Activated CD8-positive, alpha-beta T cell treated with anti-CD3 and anti-CD28 coated beads, Interleukin-2, amount 10 ng/mL, durations not matched to agents 7 days and 5 days (primary cell): ENCODE data around the gene CRYGB. TPM values are rescaled to one million over a fixed set of nuclear protein-coding genes. Genes with fewer than 3 reads are reported as not detected.
"Not testable (repeated sequence)": the region's sequence is repeated elsewhere in the genome, so short reads cannot be mapped to it uniquely, and the experiment has no call there.

ENCODE experiments used
- ATAC-seq: fragments of 150-1000 bp; cut with Tn5 transposase; one replicate; pipeline ENCODE4 v1.10.0; 2021; ENCODE audit warnings: moderate library complexity
- CTCF ChIA-PET: fragments of 350-600 bp; sonication (Branson Sonifier 250); formaldehyde crosslinking; loops from one replicate; lab custom pipeline; 2021; ENCODE audit warnings: antibody characterized with exemption; lab: Charles Lee
- POLR2A ChIA-PET: fragments of 350-600 bp; sonication (Branson Sonifier 250); formaldehyde crosslinking; loops from one replicate; lab custom pipeline; 2021; ENCODE audit warnings: antibody characterized with exemption; lab: Charles Lee
- DNase-seq: peaks from one replicate; pipeline ENCODE4 v3.0.0-alpha.2; 2020
- H3K27ac Mint-ChIP-seq: one replicate; pipeline ENCODE4 v1.8.0; 2021; ENCODE audit warnings: mild to moderate bottlenecking, mixed read lengths
- H3K27me3 Mint-ChIP-seq: one replicate; pipeline ENCODE4 v1.8.0; 2021; ENCODE audit warnings: low read depth, mixed read lengths
- H3K36me3 Mint-ChIP-seq: one replicate; pipeline ENCODE4 v1.8.0; 2021; ENCODE audit warnings: low read depth, mixed read lengths
- H3K4me1 Mint-ChIP-seq: one replicate; pipeline ENCODE4 v1.8.0; 2021; ENCODE audit warnings: low read depth, mixed read lengths
- H3K4me3 Mint-ChIP-seq: one replicate; pipeline ENCODE4 v1.8.0; 2021; ENCODE audit warnings: mild to moderate bottlenecking, mixed read lengths
- H3K9me3 Mint-ChIP-seq: one replicate; pipeline ENCODE4 v1.8.0; 2022; ENCODE audit warnings: mixed read lengths; ENCODE audit not compliant: insufficient read depth
- total RNA-seq, 2 experiments: library from RNA; stranded (reverse); gene quantifications; one replicate each; pipeline ENCODE4 v1.2.3, GENCODE V29; 2021

CRYGB gene
- total RNA-seq, 2 experiments from 2014 or later: not detected

- no peak within 1 kb of the TSS for H3K4me3 Mint-ChIP-seq
- no peaks in the 10 kb centered on the region for H3K36me3 Mint-ChIP-seq
- DNase-seq (no peak), ATAC-seq (no peak)
- H3K9me3 Mint-ChIP-seq: no peaks in the 10 kb centered on the region
- ChIA-PET POLR2A (no interaction called here), CTCF (no interaction called here)
- H3K27me3 Mint-ChIP-seq: peaks cover 30% of the 10 kb centered on the region
- peaks cover 7% of the 10 kb centered on the region for H3K4me1 Mint-ChIP-seq
- no peak within 1 kb of the TSS for H3K27ac Mint-ChIP-seq
Observed at GRCh38 chr2:208129744-208130711, 15.9 kb downstream of the CRYGB start, which contains the start of gene CRYGC. Gene CRYGC (minus strand): TSS chr2:208129828. CDS start chr2:208129792, 36 bp downstream.

- CTCF ChIA-PET: no interaction called here
- no peaks in the 10 kb centered on the region for H3K9me3 Mint-ChIP-seq
- H3K27me3 Mint-ChIP-seq: peaks cover 41% of the 10 kb centered on the region
- H3K36me3 Mint-ChIP-seq: no peaks in the 10 kb centered on the region
- DNase-seq: no peak
- H3K4me3 Mint-ChIP-seq: no peak overlapping the region
- ATAC-seq: no peak
- H3K27ac Mint-ChIP-seq: no peak overlapping the region
- peaks cover 6% of the 10 kb centered on the region for H3K4me1 Mint-ChIP-seq
- POLR2A ChIA-PET: no interaction called here
Observed at GRCh38 chr2:208128136-208128535, 17.8 kb downstream of the CRYGB start.

- CTCF ChIA-PET: no interaction called here
- H3K4me1 Mint-ChIP-seq: peaks cover 6% of the 10 kb centered on the region
- ATAC-seq (no peak), DNase-seq (no peak)
- H3K9me3 Mint-ChIP-seq: no peaks in the 10 kb centered on the region
- H3K4me3 Mint-ChIP-seq: no peak overlapping the region
- POLR2A ChIA-PET: no interaction called here
- no peak overlapping the region for H3K27ac Mint-ChIP-seq
- peaks cover 34% of the 10 kb centered on the region for H3K27me3 Mint-ChIP-seq
- H3K36me3 Mint-ChIP-seq: no peaks in the 10 kb centered on the region
Observed at GRCh38 chr2:208127090-208127489, 18.9 kb downstream of the CRYGB start.

- Mint-ChIP-seq H3K36me3 (no peaks in the 10 kb centered on the region), H3K27me3 (peaks cover 34% of the 10 kb centered on the region), H3K9me3 (no peaks in the 10 kb centered on the region), H3K4me3 (no peak overlapping the region), H3K4me1 (peaks cover 6% of the 10 kb centered on the region), H3K27ac (no peak overlapping the region)
- DNase-seq (no peak), ATAC-seq (no peak)
- ChIA-PET POLR2A (interaction anchor here (0.7 kb wide), 1 partner anchor 348 kb away, joined by 3 read pairs; no protein-coding TSS in a partner anchor), CTCF (interaction anchor here (0.9 kb wide), 1 partner anchor 10 kb away, joined by 3 read pairs; no protein-coding TSS in a partner anchor)
Observed at GRCh38 chr2:208125251-208125650, 20.7 kb downstream of the CRYGB start.

- H3K9me3 Mint-ChIP-seq, CTCF ChIA-PET, H3K4me1 Mint-ChIP-seq, H3K27ac Mint-ChIP-seq, H3K36me3 Mint-ChIP-seq, DNase-seq: not testable (repeated sequence)
- H3K4me3 Mint-ChIP-seq: peak within 1 kb of the TSS; percentile 24
- H3K27me3 Mint-ChIP-seq: peaks cover 31% of the 10 kb centered on the region
- peak; percentile 83 for ATAC-seq
- POLR2A ChIA-PET: interaction anchor here (0.7 kb wide), 1 partner anchor 347 kb away, joined by 3 read pairs; no protein-coding TSS in a partner anchor
Observed at GRCh38 chr2:208124013-208124715, 21.8 kb downstream of the CRYGB start, which contains the start of gene CRYGD. Gene CRYGD (minus strand): TSS chr2:208124524. CDS start chr2:208124473, 51 bp downstream.

GRCh38 chr2:208122248-208122647 is 23.7 kb downstream of the CRYGB start:
- no peak for ATAC-seq
- CTCF ChIA-PET: interaction anchor here (1.0 kb wide), 1 partner anchor 20 kb away, joined by 3 read pairs; no protein-coding TSS in a partner anchor
- POLR2A ChIA-PET: no interaction called here
- no peak overlapping the region for H3K27ac Mint-ChIP-seq
- H3K9me3 Mint-ChIP-seq: no peaks in the 10 kb centered on the region
- no peak for DNase-seq
- peaks cover 24% of the 10 kb centered on the region for H3K27me3 Mint-ChIP-seq
- H3K4me1 Mint-ChIP-seq: peaks cover 6% of the 10 kb centered on the region
- no peaks in the 10 kb centered on the region for H3K36me3 Mint-ChIP-seq
- no peak overlapping the region for H3K4me3 Mint-ChIP-seq

GRCh38 chr2:208118918-208119317 is 27.0 kb downstream of the CRYGB start:
- POLR2A ChIA-PET: no interaction called here
- peaks cover 5% of the 10 kb centered on the region for H3K27me3 Mint-ChIP-seq
- peaks cover 2% of the 10 kb centered on the region for H3K4me1 Mint-ChIP-seq
- ATAC-seq: no peak
- H3K36me3 Mint-ChIP-seq: no peaks in the 10 kb centered on the region
- no peaks in the 10 kb centered on the region for H3K9me3 Mint-ChIP-seq
- DNase-seq: no peak
- no peak overlapping the region for H3K4me3 Mint-ChIP-seq
- H3K27ac Mint-ChIP-seq: no peak overlapping the region
- CTCF ChIA-PET: no interaction called here

- H3K27me3 Mint-ChIP-seq, POLR2A ChIA-PET, H3K4me3 Mint-ChIP-seq, H3K27ac Mint-ChIP-seq, DNase-seq, H3K9me3 Mint-ChIP-seq, ATAC-seq, H3K36me3 Mint-ChIP-seq, CTCF ChIA-PET, H3K4me1 Mint-ChIP-seq: not testable (repeated sequence)
Observed at GRCh38 chr2:208117390-208117789, 28.6 kb downstream of the CRYGB start.

GRCh38 chr2:208112969-208113368 is 33.0 kb downstream of the CRYGB start:
- Mint-ChIP-seq H3K4me3 (no peak overlapping the region), H3K27me3 (peaks cover 10% of the 10 kb centered on the region), H3K9me3 (no peaks in the 10 kb centered on the region), H3K36me3 (no peaks in the 10 kb centered on the region), H3K27ac (no peak overlapping the region), H3K4me1 (no peaks in the 10 kb centered on the region)
- DNase-seq (no peak), ATAC-seq (no peak)
- CTCF ChIA-PET: no interaction called here
- POLR2A ChIA-PET: no interaction called here

- not testable (repeated sequence) for H3K27ac Mint-ChIP-seq, H3K27me3 Mint-ChIP-seq
Observed at GRCh38 chr2:208112273-208112745, 33.6 kb downstream of the CRYGB start.

GRCh38 chr2:208103616-208104015 is 42.3 kb downstream of the CRYGB start:
- CTCF ChIA-PET: interaction anchor here (3.7 kb wide), 1 partner anchor 151 kb away, joined by 32 read pairs; the partner anchor contains the start of gene IDH1
- H3K27me3 Mint-ChIP-seq: peaks cover 5% of the 10 kb centered on the region
- POLR2A ChIA-PET: no interaction called here
- ATAC-seq (no peak), DNase-seq (no peak)
- H3K9me3 Mint-ChIP-seq: no peaks in the 10 kb centered on the region
- peaks cover 11% of the 10 kb centered on the region for H3K4me1 Mint-ChIP-seq
- H3K27ac Mint-ChIP-seq: no peak overlapping the region
- no peaks in the 10 kb centered on the region for H3K36me3 Mint-ChIP-seq
- no peak overlapping the region for H3K4me3 Mint-ChIP-seq

More at GRCh38 chr2:208112273-208112745, 33.6 kb downstream of the CRYGB start:
- H3K9me3 Mint-ChIP-seq, CTCF ChIA-PET, H3K36me3 Mint-ChIP-seq, ATAC-seq, DNase-seq, POLR2A ChIA-PET, H3K4me3 Mint-ChIP-seq, H3K4me1 Mint-ChIP-seq: not testable (repeated sequence)
